ENCODE data around the gene RBPJL.

DNA sequence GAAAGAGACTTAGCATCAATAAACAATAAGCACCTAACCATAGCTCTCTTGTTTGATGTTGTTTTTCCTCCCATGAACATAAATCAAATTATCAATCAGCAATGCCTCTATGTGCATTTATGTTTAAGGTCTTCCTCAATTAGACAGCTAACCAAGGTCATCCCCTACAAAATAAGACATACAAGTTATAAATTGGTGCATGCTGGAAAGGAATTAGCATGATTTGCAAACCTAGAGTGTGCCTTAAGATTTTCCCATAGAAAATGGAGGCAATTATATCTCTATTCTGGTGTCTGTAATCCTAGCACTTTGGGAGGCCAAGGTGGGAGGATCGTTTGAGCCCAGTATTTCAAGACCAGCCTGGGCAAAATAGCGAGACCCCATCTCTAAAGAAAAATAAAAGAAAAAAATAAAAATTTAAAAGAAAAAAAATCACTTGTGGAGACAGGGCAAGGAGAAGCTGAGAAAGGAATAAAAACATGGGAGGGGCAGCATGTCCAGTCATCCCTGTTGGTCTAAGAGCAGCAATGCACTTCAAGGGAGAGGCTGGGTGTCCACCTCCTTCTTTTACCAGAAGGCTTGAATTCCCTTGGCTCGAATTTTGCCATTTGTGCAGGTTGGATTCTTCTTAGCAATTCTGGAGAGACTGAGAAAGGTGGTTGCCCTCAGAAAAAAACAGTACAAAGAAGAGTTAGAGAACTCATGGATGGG is 42.9 kb upstream of the RBPJL start:
- TF ChIP-seq TAF1 (IDR thresholded peaks at IDR 0.05; ENCODE audit: low read depth, low read length): no peak
- TF ChIP-seq, protein P1, sequence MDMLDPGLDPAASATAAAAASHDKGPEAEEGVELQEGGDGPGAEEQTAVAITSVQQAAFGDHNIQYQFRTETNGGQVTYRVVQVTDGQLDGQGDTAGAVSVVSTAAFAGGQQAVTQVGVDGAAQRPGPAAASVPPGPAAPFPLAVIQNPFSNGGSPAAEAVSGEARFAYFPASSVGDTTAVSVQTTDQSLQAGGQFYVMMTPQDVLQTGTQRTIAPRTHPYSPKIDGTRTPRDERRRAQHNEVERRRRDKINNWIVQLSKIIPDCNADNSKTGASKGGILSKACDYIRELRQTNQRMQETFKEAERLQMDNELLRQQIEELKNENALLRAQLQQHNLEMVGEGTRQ (IDR thresholded peaks at IDR 0.05; ENCODE audit: low read length): no peak
- TF ChIP-seq, protein P2, sequence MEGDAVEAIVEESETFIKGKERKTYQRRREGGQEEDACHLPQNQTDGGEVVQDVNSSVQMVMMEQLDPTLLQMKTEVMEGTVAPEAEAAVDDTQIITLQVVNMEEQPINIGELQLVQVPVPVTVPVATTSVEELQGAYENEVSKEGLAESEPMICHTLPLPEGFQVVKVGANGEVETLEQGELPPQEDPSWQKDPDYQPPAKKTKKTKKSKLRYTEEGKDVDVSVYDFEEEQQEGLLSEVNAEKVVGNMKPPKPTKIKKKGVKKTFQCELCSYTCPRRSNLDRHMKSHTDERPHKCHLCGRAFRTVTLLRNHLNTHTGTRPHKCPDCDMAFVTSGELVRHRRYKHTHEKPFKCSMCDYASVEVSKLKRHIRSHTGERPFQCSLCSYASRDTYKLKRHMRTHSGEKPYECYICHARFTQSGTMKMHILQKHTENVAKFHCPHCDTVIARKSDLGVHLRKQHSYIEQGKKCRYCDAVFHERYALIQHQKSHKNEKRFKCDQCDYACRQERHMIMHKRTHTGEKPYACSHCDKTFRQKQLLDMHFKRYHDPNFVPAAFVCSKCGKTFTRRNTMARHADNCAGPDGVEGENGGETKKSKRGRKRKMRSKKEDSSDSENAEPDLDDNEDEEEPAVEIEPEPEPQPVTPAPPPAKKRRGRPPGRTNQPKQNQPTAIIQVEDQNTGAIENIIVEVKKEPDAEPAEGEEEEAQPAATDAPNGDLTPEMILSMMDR (IDR thresholded peaks at IDR 0.05; ENCODE audit: control extremely low read depth in 1 of 3, insufficient read depth in 1 of 3, low read depth in 1 of 3, low read length in 3 of 3): no peak
- no peak for TF ChIP-seq GTF2F1 (IDR thresholded peaks at IDR 0.05; ENCODE audit: borderline replicate concordance, low read depth, low read length)
